HepG2 (cell line): Measurements from ENCODE around the gene DIPK1C. TPM values are rescaled to one million over a fixed set of nuclear protein-coding genes. Genes with fewer than 3 reads are reported as not detected.

Experiments
- CCAR2 ChIP-seq: fragments of 200-400 bp; formaldehyde crosslinking; optimal IDR thresholded peaks from 2 replicates; pipeline ENCODE3; 2018; ENCODE audit warnings: low read depth, mild to moderate bottlenecking, low read length, moderate library complexity
- CHD4 ChIP-seq: fragments of 200-600 bp; sonication (generic); IDR thresholded peaks from 2 replicates; pipeline ENCODE4 v1.7.0; 2017; ENCODE audit warnings: mild to moderate bottlenecking, low read length, borderline replicate concordance
- EHMT2 ChIP-seq: fragments of 200-600 bp; sonication (generic); IDR thresholded peaks from 2 replicates; pipeline ENCODE4 v1.7.0; 2017; ENCODE audit warnings: antibody characterized with exemption, low read depth, low read length, borderline replicate concordance
- MLLT10 ChIP-seq: sonication (generic); formaldehyde crosslinking; IDR thresholded peaks from 2 replicates; pipeline ENCODE4 v1.4.0; 2020; ENCODE audit warnings: missing genetic modification reagents
- NR3C1 ChIP-seq: sonication (generic); formaldehyde crosslinking; IDR thresholded peaks from 2 replicates; pipeline ENCODE4 v1.4.0; 2020; ENCODE audit warnings: missing genetic modification reagents
- POLR2A ChIP-seq, 2 experiments: IDR thresholded peaks; 2 replicates each; pipeline ENCODE4 v1.6.1; 2011; ENCODE audit warnings: low read depth in 2 of 2, low read length in 2 of 2, mild to moderate bottlenecking in 1 of 2, moderate library complexity in 1 of 2; ENCODE audit not compliant: insufficient read depth in 1 of 2
- RORA ChIP-seq: sonication (generic); formaldehyde crosslinking; IDR thresholded peaks from 2 replicates; pipeline ENCODE4 v1.5.0; 2020; ENCODE audit warnings: mild to moderate bottlenecking, missing genetic modification reagents, moderate library complexity
- SIN3A ChIP-seq: IDR thresholded peaks from 2 replicates; pipeline ENCODE4 v1.6.1; 2011; ENCODE audit warnings: low read depth, mild to moderate bottlenecking, control low read depth, low read length, borderline replicate concordance
- TBL1XR1 ChIP-seq: fragments of 150-350 bp; IDR thresholded peaks from 2 replicates; pipeline ENCODE4 v1.6.1; 2014; ENCODE audit warnings: borderline replicate concordance, low read length; ENCODE audit not compliant: partially characterized antibody
- ZNF572 ChIP-seq: sonication (generic); formaldehyde crosslinking; IDR thresholded peaks from 2 replicates; pipeline ENCODE4 v1.5.1; 2020; ENCODE audit warnings: mild to moderate bottlenecking, missing genetic modification reagents
- ZNF616 ChIP-seq: sonication (generic); formaldehyde crosslinking; IDR thresholded peaks from 2 replicates; pipeline ENCODE4 v1.5.0; 2020; ENCODE audit warnings: low read depth, mild to moderate bottlenecking, missing genetic modification reagents
- ZNF777 ChIP-seq: sonication (generic); formaldehyde crosslinking; IDR thresholded peaks from 2 replicates; pipeline ENCODE4 v1.4.0; 2020; ENCODE audit warnings: missing genetic modification reagents
- ZSCAN21 ChIP-seq: sonication (generic); formaldehyde crosslinking; IDR thresholded peaks from 2 replicates; pipeline ENCODE4 v1.8.0; 2022; ENCODE audit warnings: mild to moderate bottlenecking, missing genetic modification reagents, moderate library complexity, borderline replicate concordance
- polyA plus RNA-seq, 8 experiments: library from polyadenylated mRNA; depleted of rRNA in 3 of 8; stranded (reverse) in 7 of 8; unstranded in 1 of 8; fragments of >200 nt; fragmentation: Illumina TruSeq in 4 of 8; extraction: Trizol in 4 of 8; gene quantifications; 2 replicates each; pipeline versions ENCODE4 v1.2.1 to v1.2.3, GENCODE V29; 2011 to 2016; ENCODE audit warnings: low read depth in 4 of 8, missing spikeins in 1 of 8, mixed read lengths in 1 of 8; ENCODE audit not compliant: insufficient read depth in 1 of 8
- total RNA-seq, 5 experiments: library from RNA; depleted of rRNA; stranded (reverse); fragments of >200 nt; fragmentation: Illumina TruSeq; extraction: Trizol; gene quantifications; 2 replicates each; pipeline ENCODE4 v1.2.3, GENCODE V29; 2016; ENCODE audit warnings: low read depth in 1 of 5
- TF ChIP-seq, protein P1 (sequence below): sonication (generic); formaldehyde crosslinking; IDR thresholded peaks from 2 replicates; pipeline ENCODE4 v1.4.0; 2020; ENCODE audit warnings: missing genetic modification reagents, borderline replicate concordance
- TF ChIP-seq, protein P2 (sequence below): sonication (generic); formaldehyde crosslinking; IDR thresholded peaks from 2 replicates; pipeline ENCODE4 v1.5.0; 2020; ENCODE audit warnings: mild to moderate bottlenecking, missing genetic modification reagents
- TF ChIP-seq, protein P3 (sequence below): sonication (generic); formaldehyde crosslinking; IDR thresholded peaks from 2 replicates; pipeline ENCODE4 v1.4.0; 2020; ENCODE audit warnings: missing genetic modification reagents, borderline replicate concordance
- TF ChIP-seq, protein P4 (sequence below): IDR thresholded peaks from 2 replicates; pipeline ENCODE4 v1.6.1; 2016
- TF ChIP-seq, protein P5 (sequence below): sonication (generic); formaldehyde crosslinking; IDR thresholded peaks from 2 replicates; pipeline ENCODE4 v1.8.0; 2022; ENCODE audit warnings: missing genetic modification reagents, mild to moderate bottlenecking, borderline replicate concordance
- TF ChIP-seq, protein P6 (sequence below): sonication (generic); formaldehyde crosslinking; IDR thresholded peaks from 2 replicates; pipeline ENCODE4 v1.5.0; 2020; ENCODE audit warnings: missing genetic modification reagents

DIPK1C gene
- total and polyA plus RNA-seq, 2 of the 13 experiments (the other 11 are each of a cell fraction or from before 2014, with no cell fraction given) = 1.8 TPM; not detected in 1

DNA sequence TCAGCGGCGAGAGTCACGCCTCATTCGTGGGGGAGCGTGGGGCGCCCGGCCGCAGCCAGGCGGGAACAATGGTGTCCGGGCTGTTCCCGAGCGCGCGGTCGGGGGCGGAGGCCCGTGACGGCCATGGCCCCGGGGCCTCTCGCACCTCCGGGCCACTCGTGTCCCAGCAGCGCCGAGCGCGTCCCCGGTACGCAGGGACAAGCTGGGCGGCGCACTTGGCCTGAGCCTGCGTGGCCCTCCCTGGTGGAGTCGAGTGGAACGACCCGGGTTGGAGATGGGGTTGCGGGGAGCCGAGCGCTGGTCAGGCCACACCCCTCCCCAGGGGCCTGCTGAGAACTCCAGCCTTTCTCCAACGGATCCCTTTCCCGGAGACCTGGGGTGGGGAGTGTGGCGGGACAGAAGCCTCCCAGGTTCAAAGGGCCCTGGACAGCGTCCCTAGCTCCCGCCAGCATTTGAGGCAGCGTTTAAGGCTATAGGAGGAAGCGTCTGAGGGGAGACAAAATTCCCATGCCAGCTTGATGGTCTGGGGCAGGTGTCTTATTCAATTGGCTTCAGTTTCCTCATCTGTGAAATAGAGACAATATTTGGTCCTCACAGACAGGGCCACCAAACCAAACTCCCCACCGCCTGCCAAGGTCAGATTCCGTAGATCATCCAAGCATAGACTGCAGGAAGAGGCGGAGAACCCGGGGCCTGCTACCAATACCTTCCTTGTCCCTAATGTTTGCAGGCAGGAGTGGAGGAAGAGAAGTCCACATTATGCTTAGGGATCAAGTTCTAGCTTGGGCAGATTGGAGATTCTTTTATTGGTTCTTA is 39.6 kb upstream of the DIPK1C start (continued):
- TF ChIP-seq, protein P1, sequence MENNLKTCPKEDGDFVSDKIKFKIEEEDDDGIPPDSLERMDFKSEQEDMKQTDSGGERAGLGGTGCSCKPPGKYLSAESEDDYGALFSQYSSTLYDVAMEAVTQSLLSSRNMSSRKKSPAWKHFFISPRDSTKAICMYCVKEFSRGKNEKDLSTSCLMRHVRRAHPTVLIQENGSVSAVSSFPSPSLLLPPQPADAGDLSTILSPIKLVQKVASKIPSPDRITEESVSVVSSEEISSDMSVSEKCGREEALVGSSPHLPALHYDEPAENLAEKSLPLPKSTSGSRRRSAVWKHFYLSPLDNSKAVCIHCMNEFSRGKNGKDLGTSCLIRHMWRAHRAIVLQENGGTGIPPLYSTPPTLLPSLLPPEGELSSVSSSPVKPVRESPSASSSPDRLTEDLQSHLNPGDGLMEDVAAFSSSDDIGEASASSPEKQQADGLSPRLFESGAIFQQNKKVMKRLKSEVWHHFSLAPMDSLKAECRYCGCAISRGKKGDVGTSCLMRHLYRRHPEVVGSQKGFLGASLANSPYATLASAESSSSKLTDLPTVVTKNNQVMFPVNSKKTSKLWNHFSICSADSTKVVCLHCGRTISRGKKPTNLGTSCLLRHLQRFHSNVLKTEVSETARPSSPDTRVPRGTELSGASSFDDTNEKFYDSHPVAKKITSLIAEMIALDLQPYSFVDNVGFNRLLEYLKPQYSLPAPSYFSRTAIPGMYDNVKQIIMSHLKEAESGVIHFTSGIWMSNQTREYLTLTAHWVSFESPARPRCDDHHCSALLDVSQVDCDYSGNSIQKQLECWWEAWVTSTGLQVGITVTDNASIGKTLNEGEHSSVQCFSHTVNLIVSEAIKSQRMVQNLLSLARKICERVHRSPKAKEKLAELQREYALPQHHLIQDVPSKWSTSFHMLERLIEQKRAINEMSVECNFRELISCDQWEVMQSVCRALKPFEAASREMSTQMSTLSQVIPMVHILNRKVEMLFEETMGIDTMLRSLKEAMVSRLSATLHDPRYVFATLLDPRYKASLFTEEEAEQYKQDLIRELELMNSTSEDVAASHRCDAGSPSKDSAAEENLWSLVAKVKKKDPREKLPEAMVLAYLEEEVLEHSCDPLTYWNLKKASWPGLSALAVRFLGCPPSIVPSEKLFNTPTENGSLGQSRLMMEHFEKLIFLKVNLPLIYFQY (CRISPR knock-in tag) = no peak
- 0 out of 2 replicates have a peak, but pooled peaks have one; percentile 0 for TF ChIP-seq ZNF777 (CRISPR knock-in tag)
- peak; percentile 14 to 62; a peak in 2 of 4 replicates for TF ChIP-seq POLR2A (IDR thresholded peaks at IDR 0.05; ENCODE audit: insufficient read depth in 1 of 2, low read depth in 2 of 2, low read length in 2 of 2)
- TF ChIP-seq CHD4 = no peak
- no peak for TF ChIP-seq EHMT2
- TF ChIP-seq SIN3A = peak; percentile 17; the same call in 1 of the 2 replicates
- TF ChIP-seq ZNF616 (CRISPR knock-in tag) = 0 out of 2 replicates have a peak, but pooled peaks have one; percentile 11
- TF ChIP-seq TBL1XR1 = no peak
- no peak for TF ChIP-seq NR3C1 (CRISPR knock-in tag)
- no peak for TF ChIP-seq RORA (CRISPR knock-in tag)
- TF ChIP-seq, protein P2, sequence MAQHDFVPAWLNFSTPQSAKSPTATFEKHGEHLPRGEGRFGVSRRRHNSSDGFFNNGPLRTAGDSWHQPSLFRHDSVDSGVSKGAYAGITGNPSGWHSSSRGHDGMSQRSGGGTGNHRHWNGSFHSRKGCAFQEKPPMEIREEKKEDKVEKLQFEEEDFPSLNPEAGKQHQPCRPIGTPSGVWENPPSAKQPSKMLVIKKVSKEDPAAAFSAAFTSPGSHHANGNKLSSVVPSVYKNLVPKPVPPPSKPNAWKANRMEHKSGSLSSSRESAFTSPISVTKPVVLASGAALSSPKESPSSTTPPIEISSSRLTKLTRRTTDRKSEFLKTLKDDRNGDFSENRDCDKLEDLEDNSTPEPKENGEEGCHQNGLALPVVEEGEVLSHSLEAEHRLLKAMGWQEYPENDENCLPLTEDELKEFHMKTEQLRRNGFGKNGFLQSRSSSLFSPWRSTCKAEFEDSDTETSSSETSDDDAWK = no peak
- TF ChIP-seq ZSCAN21 (CRISPR knock-in tag) = no peak
- TF ChIP-seq, protein P3, sequence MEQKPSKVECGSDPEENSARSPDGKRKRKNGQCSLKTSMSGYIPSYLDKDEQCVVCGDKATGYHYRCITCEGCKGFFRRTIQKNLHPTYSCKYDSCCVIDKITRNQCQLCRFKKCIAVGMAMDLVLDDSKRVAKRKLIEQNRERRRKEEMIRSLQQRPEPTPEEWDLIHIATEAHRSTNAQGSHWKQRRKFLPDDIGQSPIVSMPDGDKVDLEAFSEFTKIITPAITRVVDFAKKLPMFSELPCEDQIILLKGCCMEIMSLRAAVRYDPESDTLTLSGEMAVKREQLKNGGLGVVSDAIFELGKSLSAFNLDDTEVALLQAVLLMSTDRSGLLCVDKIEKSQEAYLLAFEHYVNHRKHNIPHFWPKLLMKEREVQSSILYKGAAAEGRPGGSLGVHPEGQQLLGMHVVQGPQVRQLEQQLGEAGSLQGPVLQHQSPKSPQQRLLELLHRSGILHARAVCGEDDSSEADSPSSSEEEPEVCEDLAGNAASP (CRISPR knock-in tag) = no peak
- TF ChIP-seq MLLT10 (CRISPR knock-in tag) = no peak
- TF ChIP-seq, protein P4, sequence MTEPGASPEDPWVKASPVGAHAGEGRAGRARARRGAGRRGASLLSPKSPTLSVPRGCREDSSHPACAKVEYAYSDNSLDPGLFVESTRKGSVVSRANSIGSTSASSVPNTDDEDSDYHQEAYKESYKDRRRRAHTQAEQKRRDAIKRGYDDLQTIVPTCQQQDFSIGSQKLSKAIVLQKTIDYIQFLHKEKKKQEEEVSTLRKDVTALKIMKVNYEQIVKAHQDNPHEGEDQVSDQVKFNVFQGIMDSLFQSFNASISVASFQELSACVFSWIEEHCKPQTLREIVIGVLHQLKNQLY (CRISPR knock-in tag) = no peak
- TF ChIP-seq, protein P5, sequence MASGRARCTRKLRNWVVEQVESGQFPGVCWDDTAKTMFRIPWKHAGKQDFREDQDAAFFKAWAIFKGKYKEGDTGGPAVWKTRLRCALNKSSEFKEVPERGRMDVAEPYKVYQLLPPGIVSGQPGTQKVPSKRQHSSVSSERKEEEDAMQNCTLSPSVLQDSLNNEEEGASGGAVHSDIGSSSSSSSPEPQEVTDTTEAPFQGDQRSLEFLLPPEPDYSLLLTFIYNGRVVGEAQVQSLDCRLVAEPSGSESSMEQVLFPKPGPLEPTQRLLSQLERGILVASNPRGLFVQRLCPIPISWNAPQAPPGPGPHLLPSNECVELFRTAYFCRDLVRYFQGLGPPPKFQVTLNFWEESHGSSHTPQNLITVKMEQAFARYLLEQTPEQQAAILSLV (CRISPR knock-in tag) = peak; percentile 13; the same call in 1 of the 2 replicates
- TF ChIP-seq ZNF572 = no peak
- no peak for TF ChIP-seq CCAR2
- TF ChIP-seq, protein P6, sequence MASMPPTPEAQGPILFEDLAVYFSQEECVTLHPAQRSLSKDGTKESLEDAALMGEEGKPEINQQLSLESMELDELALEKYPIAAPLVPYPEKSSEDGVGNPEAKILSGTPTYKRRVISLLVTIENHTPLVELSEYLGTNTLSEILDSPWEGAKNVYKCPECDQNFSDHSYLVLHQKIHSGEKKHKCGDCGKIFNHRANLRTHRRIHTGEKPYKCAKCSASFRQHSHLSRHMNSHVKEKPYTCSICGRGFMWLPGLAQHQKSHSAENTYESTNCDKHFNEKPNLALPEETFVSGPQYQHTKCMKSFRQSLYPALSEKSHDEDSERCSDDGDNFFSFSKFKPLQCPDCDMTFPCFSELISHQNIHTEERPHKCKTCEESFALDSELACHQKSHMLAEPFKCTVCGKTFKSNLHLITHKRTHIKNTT (CRISPR knock-in tag) = no peak
